Chondrocyte (in vitro differentiated cells): ENCODE data around the gene ASIC1. TPM values are rescaled to one million over a fixed set of nuclear protein-coding genes. Genes with fewer than 3 reads are reported as not detected.

ENCODE experiments used
- DNase-seq: peaks from one replicate; pipeline ENCODE4 v3.0.0; 2021; ENCODE audit warnings: mixed read lengths, low spot score
- H3K27ac Mint-ChIP-seq: one replicate; pipeline ENCODE4 v1.8.0; 2021; ENCODE audit warnings: mild to moderate bottlenecking, moderate library complexity, mixed read lengths; ENCODE audit not compliant: unreplicated experiment
- H3K27me3 Mint-ChIP-seq: 2 replicates; pipeline ENCODE4 v1.8.0; 2021; ENCODE audit warnings: low read depth, mixed read lengths
- H3K36me3 Mint-ChIP-seq: 2 replicates; pipeline ENCODE4 v1.8.0; 2021; ENCODE audit warnings: low read depth, mixed read lengths
- H3K4me1 Mint-ChIP-seq: 2 replicates; pipeline ENCODE4 v1.8.0; 2021; ENCODE audit warnings: low read depth, mild to moderate bottlenecking, mixed read lengths
- H3K4me3 Mint-ChIP-seq: one replicate; pipeline ENCODE4 v1.8.0; 2021; ENCODE audit warnings: mild to moderate bottlenecking, moderate library complexity, mixed read lengths; ENCODE audit not compliant: unreplicated experiment
- H3K9me3 Mint-ChIP-seq: 2 replicates; pipeline ENCODE4 v1.8.0; 2021; ENCODE audit warnings: low read depth, mixed read lengths
- total RNA-seq: library from RNA; stranded (reverse); gene quantifications from 3 replicates; pipeline ENCODE4 v1.2.1, GENCODE V29; 2021
- TF ChIP-seq, protein P1 (sequence below): fragments of 200-600 bp; sonication (generic); IDR thresholded peaks from 2 replicates; pipeline ENCODE4 v1.5.0; 2021; ENCODE audit warnings: antibody characterized with exemption, mild to moderate bottlenecking, moderate library complexity

The ASIC1 gene
- total RNA-seq, 1 donor from 2014 or later: 3.9 TPM

DNA sequence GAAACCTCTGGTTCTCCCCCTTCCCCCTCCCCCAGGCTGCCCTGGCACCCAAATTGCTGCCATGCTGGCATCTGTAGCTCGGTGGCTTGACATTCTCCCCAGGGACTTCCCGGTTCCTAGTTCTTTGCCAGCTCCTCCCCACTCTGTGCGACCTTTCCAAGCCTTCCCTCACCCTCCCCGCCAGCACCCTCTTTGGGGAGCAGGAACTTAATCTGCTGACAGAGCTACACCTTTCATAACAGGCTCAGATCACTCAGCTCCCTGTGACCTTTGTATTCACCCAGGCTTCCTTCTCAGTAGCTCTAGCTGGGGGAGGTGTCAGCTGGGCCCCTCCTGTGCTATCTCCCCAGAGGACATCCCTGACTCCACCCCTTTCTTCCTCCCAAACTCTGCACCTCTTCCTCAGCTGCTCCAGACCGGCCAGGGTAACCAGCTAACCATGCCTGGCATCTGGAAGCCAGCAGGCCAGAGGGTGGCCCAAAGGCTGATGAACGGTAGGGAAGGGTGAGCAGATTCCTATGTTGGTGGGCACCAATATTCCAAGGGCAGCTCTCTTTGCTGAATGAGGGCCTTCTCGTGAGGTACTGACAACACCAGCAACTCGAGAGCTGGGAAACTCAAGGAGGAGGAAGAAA lies 52.8 kb downstream of the ASIC1 start:
- H3K27me3 Mint-ChIP-seq: no peaks in the 10 kb centered on the region
- H3K9me3 Mint-ChIP-seq: no peaks in the 10 kb centered on the region
- H3K4me3 Mint-ChIP-seq: no peak overlapping the region
- DNase-seq: peak; percentile 39
- peaks cover 2% of the 10 kb centered on the region for H3K36me3 Mint-ChIP-seq
- peak overlapping the region; percentile 95 for H3K27ac Mint-ChIP-seq
- TF ChIP-seq, protein P1, sequence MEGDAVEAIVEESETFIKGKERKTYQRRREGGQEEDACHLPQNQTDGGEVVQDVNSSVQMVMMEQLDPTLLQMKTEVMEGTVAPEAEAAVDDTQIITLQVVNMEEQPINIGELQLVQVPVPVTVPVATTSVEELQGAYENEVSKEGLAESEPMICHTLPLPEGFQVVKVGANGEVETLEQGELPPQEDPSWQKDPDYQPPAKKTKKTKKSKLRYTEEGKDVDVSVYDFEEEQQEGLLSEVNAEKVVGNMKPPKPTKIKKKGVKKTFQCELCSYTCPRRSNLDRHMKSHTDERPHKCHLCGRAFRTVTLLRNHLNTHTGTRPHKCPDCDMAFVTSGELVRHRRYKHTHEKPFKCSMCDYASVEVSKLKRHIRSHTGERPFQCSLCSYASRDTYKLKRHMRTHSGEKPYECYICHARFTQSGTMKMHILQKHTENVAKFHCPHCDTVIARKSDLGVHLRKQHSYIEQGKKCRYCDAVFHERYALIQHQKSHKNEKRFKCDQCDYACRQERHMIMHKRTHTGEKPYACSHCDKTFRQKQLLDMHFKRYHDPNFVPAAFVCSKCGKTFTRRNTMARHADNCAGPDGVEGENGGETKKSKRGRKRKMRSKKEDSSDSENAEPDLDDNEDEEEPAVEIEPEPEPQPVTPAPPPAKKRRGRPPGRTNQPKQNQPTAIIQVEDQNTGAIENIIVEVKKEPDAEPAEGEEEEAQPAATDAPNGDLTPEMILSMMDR: no peak
- H3K4me1 Mint-ChIP-seq: peaks cover 27% of the 10 kb centered on the region

DNA sequence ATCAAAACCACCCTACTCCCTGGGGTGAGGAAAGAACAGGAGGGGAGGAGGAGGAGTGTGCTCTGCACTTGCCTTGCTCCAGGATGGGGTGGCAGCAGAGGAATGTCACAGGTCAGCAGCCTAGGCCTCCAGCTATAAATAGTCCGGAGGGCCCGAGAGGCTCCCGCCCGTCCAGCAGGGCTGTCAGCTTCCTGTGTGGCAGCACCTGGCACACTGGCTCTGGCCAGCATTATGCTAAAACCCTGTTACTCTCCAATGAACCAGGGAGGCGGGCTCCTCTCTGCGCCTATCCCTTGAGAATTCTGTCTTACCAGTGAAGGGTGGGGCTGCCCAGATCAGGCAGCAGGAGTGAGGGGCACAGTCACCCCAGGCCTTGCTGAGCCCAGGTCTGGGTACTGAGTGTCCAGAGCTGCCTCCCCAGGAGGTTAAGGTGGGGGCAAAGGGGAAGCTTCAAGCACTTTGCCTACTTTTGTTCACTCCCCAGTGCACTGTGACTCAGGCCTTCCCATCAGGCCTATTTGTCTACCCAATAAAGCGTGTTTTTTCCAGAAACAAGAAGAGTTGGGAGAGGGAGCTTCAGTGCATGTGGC lies 53.5 kb downstream of the ASIC1 start:
- TF ChIP-seq, protein P1: no peak
- DNase-seq: peak; percentile 82
- no peaks in the 10 kb centered on the region for H3K9me3 Mint-ChIP-seq
- H3K36me3 Mint-ChIP-seq: peaks cover 5% of the 10 kb centered on the region
- H3K4me3 Mint-ChIP-seq: peak overlapping the region; percentile 68
- peak overlapping the region; percentile 95 for H3K27ac Mint-ChIP-seq
- peaks cover 31% of the 10 kb centered on the region for H3K4me1 Mint-ChIP-seq
- no peaks in the 10 kb centered on the region for H3K27me3 Mint-ChIP-seq

DNA sequence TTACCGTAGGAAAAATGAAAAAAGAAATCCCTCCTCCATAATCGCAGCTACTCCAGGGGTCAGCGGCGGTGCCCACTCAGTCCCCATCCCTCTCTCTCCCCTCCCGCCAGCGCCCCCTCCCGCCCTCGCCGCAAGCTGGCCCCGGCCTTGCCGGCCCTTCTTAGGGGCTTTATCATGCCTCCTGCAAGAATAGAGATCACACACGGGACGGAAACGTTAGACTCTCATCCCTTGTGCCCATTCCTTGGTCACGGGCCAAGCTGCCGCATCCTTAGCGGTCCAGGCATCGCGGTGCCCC lies 53.9 kb downstream of the ASIC1 start:
- no peak for DNase-seq
- Mint-ChIP-seq H3K4me3 (peak overlapping the region; percentile 68), H3K4me1 (peaks cover 32% of the 10 kb centered on the region), H3K27me3 (no peaks in the 10 kb centered on the region), H3K36me3 (peaks cover 5% of the 10 kb centered on the region), H3K27ac (peak overlapping the region; percentile 95), H3K9me3 (no peaks in the 10 kb centered on the region)
- TF ChIP-seq, protein P1: no peak

DNA sequence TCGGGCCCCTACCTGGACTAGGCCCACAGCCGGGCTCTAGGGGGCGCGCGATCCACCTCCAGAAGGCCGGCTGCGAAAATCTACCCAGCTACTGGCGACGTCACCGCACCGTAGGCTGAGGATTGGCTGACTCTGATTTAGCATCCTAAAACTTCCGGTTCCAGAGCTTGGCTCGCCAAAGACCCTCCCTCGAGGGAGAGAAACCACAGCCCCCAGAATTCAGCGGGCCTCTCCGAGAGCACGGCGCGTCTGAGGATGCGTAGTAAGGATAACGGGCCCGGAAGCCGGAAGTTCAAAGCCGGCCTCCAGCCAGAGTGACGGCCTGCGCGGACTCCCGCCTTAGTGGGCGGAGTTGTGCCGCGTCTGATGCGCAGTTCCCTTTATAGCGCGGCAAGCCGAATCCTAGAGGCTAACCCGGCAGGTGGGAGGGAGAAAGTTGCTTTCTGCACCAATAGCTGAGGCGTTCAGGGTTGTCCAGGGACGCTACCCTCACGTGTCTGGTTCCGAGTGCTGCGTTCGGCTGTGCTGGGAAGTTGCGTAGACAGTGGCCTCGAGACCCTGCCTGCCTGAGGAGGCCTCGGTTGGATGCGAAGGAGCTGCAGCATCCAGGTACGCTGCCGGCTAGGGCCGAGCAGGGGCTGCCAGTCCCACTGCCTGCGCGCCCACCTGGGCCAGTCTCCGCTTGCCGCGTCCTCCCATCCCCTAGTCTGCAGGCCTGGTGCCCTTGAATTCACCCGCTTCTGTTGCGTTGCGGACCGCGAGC lies 54.5 kb downstream of the ASIC1 start, which contains the start of gene COX14:
TSS of gene COX14 (plus strand) at position 544 of the 763 bp plus-strand sequence. CDS start 7,808 bp downstream, outside the sequence.
- H3K27ac Mint-ChIP-seq: peak within 1 kb of the TSS; percentile 95
- H3K27me3 Mint-ChIP-seq: no peaks in the 10 kb centered on the region
- TF ChIP-seq, protein P1: peak; percentile 99
- no peaks in the 10 kb centered on the region for H3K9me3 Mint-ChIP-seq
- peak within 1 kb of the TSS; percentile 93 for H3K4me3 Mint-ChIP-seq
- peak; percentile 100 for DNase-seq
- peaks cover 5% of the 10 kb centered on the region for H3K36me3 Mint-ChIP-seq
- peaks cover 32% of the 10 kb centered on the region for H3K4me1 Mint-ChIP-seq

DNA sequence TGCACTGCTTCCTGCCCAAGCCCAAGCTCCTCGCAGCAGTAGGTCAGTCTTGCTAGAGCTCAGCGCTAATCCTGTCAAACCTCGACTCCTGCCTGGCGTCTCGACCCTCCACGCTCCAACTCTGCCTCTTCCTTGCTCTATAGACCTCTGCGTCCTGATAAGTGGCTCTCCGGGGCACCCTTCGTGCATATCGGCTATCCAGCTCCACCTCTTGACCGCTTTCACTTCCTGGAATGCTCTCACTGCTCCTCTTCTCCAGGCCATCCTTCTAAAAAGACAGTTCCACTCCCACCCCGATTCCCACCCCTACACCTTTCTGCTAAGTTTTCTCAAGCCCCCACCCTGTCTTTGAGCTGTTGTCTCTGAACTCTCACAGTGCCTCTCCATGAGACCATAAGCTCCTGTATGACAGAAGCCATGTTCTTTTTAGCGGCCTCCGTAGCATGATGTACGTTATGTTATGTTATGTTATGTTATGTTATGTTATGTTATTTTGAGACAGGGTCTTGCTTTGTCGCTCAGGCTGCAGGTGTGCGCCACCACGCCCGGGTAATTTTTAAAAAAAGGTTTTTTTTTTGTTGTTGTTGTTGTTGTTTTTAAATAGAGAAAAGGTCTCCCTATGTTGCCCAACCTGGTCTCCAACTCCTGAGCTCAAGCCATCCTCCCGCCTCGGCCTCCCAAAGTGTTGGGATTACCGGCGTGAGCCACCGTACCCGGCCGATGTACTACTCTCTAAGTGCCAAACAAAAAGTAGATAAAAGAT lies 55.2 kb downstream of the ASIC1 start:
- no peaks in the 10 kb centered on the region for H3K27me3 Mint-ChIP-seq
- peaks cover 36% of the 10 kb centered on the region for H3K4me1 Mint-ChIP-seq
- H3K27ac Mint-ChIP-seq: peak overlapping the region; percentile 95
- H3K36me3 Mint-ChIP-seq: peaks cover 5% of the 10 kb centered on the region
- peak; percentile 35 for DNase-seq
- TF ChIP-seq, protein P1: no peak
- H3K9me3 Mint-ChIP-seq: no peaks in the 10 kb centered on the region
- H3K4me3 Mint-ChIP-seq: peak overlapping the region; percentile 93
